Esophagus muscularis mucosa (tissue), 4 donors: Measurements from ENCODE around the gene CELSR1. TPM values are rescaled to one million over a fixed set of nuclear protein-coding genes. Genes with fewer than 3 reads are reported as not detected.

ENCODE experiments used
- DNase-seq: peaks from one replicate; pipeline ENCODE4 v3.0.0-alpha.2; 2017; ENCODE audit errors: extremely low spot score
- H3K27ac ChIP-seq, 4 donors: fragments of 200-600 bp; sonication (generic); replicated peaks in 1 of 4; 1 replicate in 3 of 4; 2 replicates in 1 of 4; pipeline ENCODE4 v1.5.1; 2016 to 2019; ENCODE audit warnings: mild to moderate bottlenecking in 1 of 4
- H3K27me3 ChIP-seq, 4 donors: fragments of 200-600 bp; sonication (generic); one replicate each; pipeline versions ENCODE4 v1.5.1 to v1.6.0; 2016 to 2019
- H3K36me3 ChIP-seq, 4 donors: fragments of 200-600 bp; sonication (generic); one replicate each; pipeline ENCODE4 v1.5.1; 2016 to 2019
- H3K4me1 ChIP-seq, 4 donors: fragments of 200-600 bp; sonication (generic); one replicate each; pipeline ENCODE4 v1.5.1; 2016 to 2019
- H3K4me3 ChIP-seq, 4 donors: fragments of 200-600 bp; sonication (generic); 1 replicate in 2 of 4; 2 replicates in 2 of 4; pipeline ENCODE4 v1.5.1; 2016 to 2019; ENCODE audit warnings: mild to moderate bottlenecking in 4 of 4, moderate library complexity in 1 of 4
- H3K9me3 ChIP-seq, 4 donors: fragments of 200-600 bp; sonication (generic); 1 replicate in 3 of 4; 2 replicates in 1 of 4; pipeline ENCODE4 v1.5.1; 2016 to 2019
- CTCF ChIP-seq, 3 experiments: fragments of 200-600 bp in 2 of 3; fragments of 450-650 bp in 1 of 3; sonication (generic) in 2 of 3; IDR thresholded peaks; one replicate each; pipeline ENCODE4 v1.5.1; 2017 to 2019; ENCODE audit warnings: antibody characterized with exemption in 3 of 3, mild to moderate bottlenecking in 2 of 3, moderate library complexity in 1 of 3
- EP300 ChIP-seq: sonication (generic); formaldehyde crosslinking; IDR thresholded peaks from one replicate; pipeline ENCODE4 v1.6.1; 2017; ENCODE audit warnings: antibody characterized with exemption
- POLR2A ChIP-seq: fragments of 450-650 bp; IDR thresholded peaks from one replicate; pipeline ENCODE4 v1.6.1; 2017; ENCODE audit warnings: antibody characterized with exemption, moderate library complexity, mild to moderate bottlenecking, low read depth
- POLR2AphosphoS5 ChIP-seq, 2 donors: sonication (generic); formaldehyde crosslinking; IDR thresholded peaks; one replicate each; pipeline ENCODE4 v1.6.1; 2017; ENCODE audit warnings: antibody characterized with exemption in 2 of 2
- WGBS: methylation state at CpG from one replicate; pipeline ENCODE4 v1.1.5; 2018; 5-methylcytosine and 5-hydroxymethylcytosine counted together
- intact Hi-C: fragments of 100-400 bp; cut with DNase I; formaldehyde crosslinking; loops from one replicate; pipeline ENCODE4 v1.15.1; 2023
- total RNA-seq, 4 donors: library from RNA; depleted of rRNA; stranded (reverse); fragments of >200 nt; gene quantifications; one replicate each; pipeline versions ENCODE4 v1.1.0 to v1.2.1, GENCODE V29; 2016

CELSR1 gene
- total RNA-seq, 4 donors from 2014 or later = 2.5 to 2.7 (median 2.6) TPM

- Histone ChIP-seq H3K27ac (no peak overlapping the region), H3K4me3 (no peak overlapping the region), H3K9me3 (no peaks in the 10 kb centered on the region), H3K27me3 (peaks cover 0 to 12% (median 0%) of the 10 kb centered on the region in 4 donors), H3K4me1 (peaks cover 0 to 2% (median 2%) of the 10 kb centered on the region in 4 donors), H3K36me3 (no peaks in the 10 kb centered on the region)
- intact Hi-C loops = no loop called here
- 85% methylated on average over 20 of the region's 22 CpGs for WGBS
- DNase-seq = no peak
- TF ChIP-seq EP300 = no peak
- TF ChIP-seq POLR2AphosphoS5 (IDR thresholded peaks at IDR 0.05) = no peak
- TF ChIP-seq CTCF (IDR thresholded peaks at IDR 0.05) = no peak
- TF ChIP-seq POLR2A = no peak
These were observed 11.8 kb downstream of the CELSR1 start for GRCh38 chr22:46525389-46526243.

GRCh38 chr22:46524203-46524740, 13.1 kb downstream of the CELSR1 start:
- H3K4me1 ChIP-seq = no peaks in the 10 kb centered on the region
- 86% methylated on average over 18 of the region's 19 CpGs for WGBS
- H3K9me3 ChIP-seq = no peaks in the 10 kb centered on the region
- no peak overlapping the region for H3K27ac ChIP-seq
- H3K27me3 ChIP-seq = peaks cover 0 to 12% (median 0%) of the 10 kb centered on the region in 4 donors
- no peak overlapping the region for H3K4me3 ChIP-seq
- TF ChIP-seq CTCF (IDR thresholded peaks at IDR 0.05) (no peak), POLR2AphosphoS5 (IDR thresholded peaks at IDR 0.05) (no peak)
- no peaks in the 10 kb centered on the region for H3K36me3 ChIP-seq
- no peak for DNase-seq
- intact Hi-C loops = no loop called here

- Histone ChIP-seq H3K36me3 (no peaks in the 10 kb centered on the region), H3K4me3 (no peak overlapping the region), H3K4me1 (no peaks in the 10 kb centered on the region), H3K27me3 (peaks cover 0 to 12% (median 0%) of the 10 kb centered on the region in 4 donors), H3K27ac (no peak overlapping the region), H3K9me3 (no peaks in the 10 kb centered on the region)
- no peak for DNase-seq
- TF ChIP-seq EP300 = no peak
- no peak for TF ChIP-seq CTCF (IDR thresholded peaks at IDR 0.05)
- no peak for TF ChIP-seq POLR2AphosphoS5 (IDR thresholded peaks at IDR 0.05)
- TF ChIP-seq POLR2A = no peak
- 71% methylated on average over 5 of the region's 8 CpGs for WGBS
- intact Hi-C loops = no loop called here
These were observed 14.6 kb downstream of the CELSR1 start for GRCh38 chr22:46522797-46523196.

- no peaks in the 10 kb centered on the region for H3K36me3 ChIP-seq
- H3K27ac ChIP-seq = no peak overlapping the region
- H3K27me3 ChIP-seq = peaks cover 0 to 12% (median 0%) of the 10 kb centered on the region in 4 donors
- H3K4me1 ChIP-seq = no peaks in the 10 kb centered on the region
- DNase-seq = no peak
- no peak for TF ChIP-seq POLR2AphosphoS5 (IDR thresholded peaks at IDR 0.05)
- TF ChIP-seq EP300 = no peak
- no peak for TF ChIP-seq POLR2A
- TF ChIP-seq CTCF (IDR thresholded peaks at IDR 0.05) = no peak
- no peaks in the 10 kb centered on the region for H3K9me3 ChIP-seq
- intact Hi-C loops = no loop called here
- H3K4me3 ChIP-seq = no peak overlapping the region
- WGBS = 88% methylated on average over 5 of the region's 5 CpGs
These were observed 15.4 kb downstream of the CELSR1 start for GRCh38 chr22:46521994-46522393.
